ENCODE data around the gene RNF207.

The RNF207 gene

GRCh38 chr1:6252374-6252710, 46.4 kb downstream of the RNF207 start:
- TF ChIP-seq, protein P1, sequence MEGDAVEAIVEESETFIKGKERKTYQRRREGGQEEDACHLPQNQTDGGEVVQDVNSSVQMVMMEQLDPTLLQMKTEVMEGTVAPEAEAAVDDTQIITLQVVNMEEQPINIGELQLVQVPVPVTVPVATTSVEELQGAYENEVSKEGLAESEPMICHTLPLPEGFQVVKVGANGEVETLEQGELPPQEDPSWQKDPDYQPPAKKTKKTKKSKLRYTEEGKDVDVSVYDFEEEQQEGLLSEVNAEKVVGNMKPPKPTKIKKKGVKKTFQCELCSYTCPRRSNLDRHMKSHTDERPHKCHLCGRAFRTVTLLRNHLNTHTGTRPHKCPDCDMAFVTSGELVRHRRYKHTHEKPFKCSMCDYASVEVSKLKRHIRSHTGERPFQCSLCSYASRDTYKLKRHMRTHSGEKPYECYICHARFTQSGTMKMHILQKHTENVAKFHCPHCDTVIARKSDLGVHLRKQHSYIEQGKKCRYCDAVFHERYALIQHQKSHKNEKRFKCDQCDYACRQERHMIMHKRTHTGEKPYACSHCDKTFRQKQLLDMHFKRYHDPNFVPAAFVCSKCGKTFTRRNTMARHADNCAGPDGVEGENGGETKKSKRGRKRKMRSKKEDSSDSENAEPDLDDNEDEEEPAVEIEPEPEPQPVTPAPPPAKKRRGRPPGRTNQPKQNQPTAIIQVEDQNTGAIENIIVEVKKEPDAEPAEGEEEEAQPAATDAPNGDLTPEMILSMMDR (IDR thresholded peaks at IDR 0.05; ENCODE audit: low read depth, low read length), result no peak
- no peak for DNase-seq (ENCODE audit: extremely low read depth, low read depth)

DNA sequence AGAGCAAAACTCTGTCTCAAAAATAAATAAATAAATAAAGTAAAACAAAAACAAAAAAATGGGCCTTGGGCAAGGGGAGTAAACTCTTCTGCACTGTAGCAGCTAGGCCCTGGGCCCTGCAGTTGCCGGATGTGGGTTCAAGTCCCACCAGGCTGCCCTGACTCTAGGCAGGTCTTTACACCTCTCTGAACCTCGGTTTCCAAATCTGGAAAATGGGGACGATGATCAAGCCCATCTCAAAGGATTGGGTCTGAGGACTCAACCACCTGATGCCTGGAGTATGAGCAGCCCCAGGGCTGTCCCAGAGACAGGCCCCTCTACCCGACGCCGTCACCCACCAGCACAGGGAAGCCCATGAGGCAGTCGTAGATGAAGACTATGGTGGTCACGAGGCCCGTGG, 47.5 kb downstream of the RNF207 start:
- no peak for DNase-seq (ENCODE audit: extremely low read depth, low read depth)
- TF ChIP-seq, protein P1 (IDR thresholded peaks at IDR 0.05; ENCODE audit: low read depth, low read length), result no peak

DNA sequence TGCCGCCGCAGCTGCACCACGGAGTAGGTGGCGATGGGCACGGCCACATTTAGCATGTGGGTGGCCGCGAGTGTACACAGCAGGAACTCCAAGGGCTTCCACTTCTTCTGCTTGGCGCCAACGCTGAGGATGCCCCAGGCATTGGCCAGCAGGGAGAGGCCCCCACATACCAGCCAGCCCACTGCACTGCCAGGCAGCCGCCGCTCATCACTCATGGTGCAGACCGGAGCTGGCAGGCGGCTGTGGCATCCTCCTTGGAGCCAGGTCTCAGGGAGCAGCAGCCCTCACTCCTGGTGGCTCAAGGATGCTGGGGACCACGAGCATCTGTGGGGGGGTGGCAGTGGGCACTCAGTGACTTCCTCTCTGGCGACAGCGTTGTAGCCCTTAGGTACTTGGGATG, 48.8 kb downstream of the RNF207 start:
- TF ChIP-seq, protein P1 (IDR thresholded peaks at IDR 0.05; ENCODE audit: low read depth, low read length), result no peak
- no peak for DNase-seq (ENCODE audit: extremely low read depth, low read depth)

DNA sequence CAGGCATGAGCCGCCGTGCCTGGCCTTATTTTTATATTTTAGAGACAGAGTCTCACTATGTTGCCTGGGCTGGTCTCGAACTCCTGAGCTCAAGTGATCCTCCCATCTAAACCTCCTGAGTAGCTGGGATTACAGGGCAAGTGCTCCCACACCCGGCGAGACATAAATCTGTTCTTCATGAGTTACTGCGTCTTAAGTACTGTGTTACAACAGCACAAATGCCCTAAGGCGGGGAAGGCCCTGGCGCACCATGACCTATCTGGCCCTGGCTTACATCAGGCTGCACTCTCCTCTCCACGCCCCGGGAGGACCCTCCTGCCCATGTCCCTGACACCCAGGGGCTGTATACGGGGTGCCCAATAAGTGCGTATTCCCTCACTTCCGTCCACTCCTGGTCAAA, 50.7 kb downstream of the RNF207 start:
- no peak for DNase-seq (ENCODE audit: extremely low read depth, low read depth)
- TF ChIP-seq, protein P1 (IDR thresholded peaks at IDR 0.05; ENCODE audit: low read depth, low read length), result no peak

GRCh38 chr1:6257541-6258069, 51.7 kb downstream of the RNF207 start:
- TF ChIP-seq, protein P1 (IDR thresholded peaks at IDR 0.05; ENCODE audit: low read depth, low read length), result no peak
- no peak for DNase-seq (ENCODE audit: extremely low read depth, low read depth)

DNA sequence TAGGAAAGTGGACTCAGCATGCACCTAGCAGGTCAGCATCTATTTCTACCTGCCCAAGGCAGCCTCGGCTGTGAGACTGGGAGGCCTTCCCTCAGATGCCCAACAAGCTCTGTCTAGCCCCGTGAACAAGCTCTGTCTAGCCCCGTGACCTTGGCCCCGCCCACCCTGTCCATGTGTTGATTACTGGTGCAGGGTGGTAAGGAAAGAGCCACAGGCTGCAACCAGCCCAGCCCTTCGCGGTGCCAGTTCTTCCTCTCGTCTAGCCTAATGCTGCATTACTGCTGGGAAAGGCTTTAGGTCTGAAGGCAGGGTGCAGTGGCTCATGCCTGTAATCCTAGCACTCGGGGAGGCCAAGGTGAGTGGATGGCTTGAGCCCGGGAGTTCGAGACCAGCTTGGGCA, 52.8 kb downstream of the RNF207 start:
- TF ChIP-seq, protein P1 (IDR thresholded peaks at IDR 0.05; ENCODE audit: low read depth, low read length), result no peak

GRCh38 chr1:6259491-6260362, 53.8 kb downstream of the RNF207 start:
- no peak for DNase-seq (ENCODE audit: extremely low read depth, low read depth)
- TF ChIP-seq, protein P1 (IDR thresholded peaks at IDR 0.05; ENCODE audit: low read depth, low read length), result no peak

More for the DNA sequence above, 52.8 kb downstream of the RNF207 start:
- DNase-seq (ENCODE audit: extremely low read depth, low read depth), result no peak

Data from AG09319 (cell line).